ENCODE results near the gene PDE2A. TPM values are rescaled to one million over a fixed set of nuclear protein-coding genes. Genes with fewer than 3 reads are reported as not detected.

PDE2A gene
- total and polyA plus RNA-seq, 10 of the 15 experiments (the other 5 are each of a cell fraction or from before 2014, with no cell fraction given) = 0.06 to 0.15 (median 0.11) TPM; not detected in 6

- Histone ChIP-seq H3K79me2 (ENCODE audit: control insufficient read depth, insufficient read depth, low read length) (no peaks in the 10 kb centered on the region), H3K4me1 (ENCODE audit: control insufficient read depth, insufficient read depth, low read length) (peaks cover 8% of the 10 kb centered on the region), H2AFZ (ENCODE audit: control insufficient read depth, low read depth, low read length) (no peak overlapping the region), H4K20me1 (ENCODE audit: control insufficient read depth, insufficient read depth) (no peaks in the 10 kb centered on the region), H3K4me3 (no peak overlapping the region), H3K9ac (ENCODE audit: control insufficient read depth, insufficient read depth, low read length) (no peak overlapping the region), H3K27ac (ENCODE audit: control insufficient read depth, insufficient read depth) (no peak overlapping the region), H3K4me2 (ENCODE audit: control insufficient read depth, insufficient read depth) (no peak overlapping the region), H3K9me3 (replicated peaks; ENCODE audit: control insufficient read depth, insufficient read depth, low read length) (no peaks in the 10 kb centered on the region), H3K27me3 (replicated peaks in 1 of 2; ENCODE audit: control insufficient read depth in 2 of 2, insufficient read depth in 2 of 2, low read length in 1 of 2) (no peaks in the 10 kb centered on the region), H3K36me3 (ENCODE audit: control insufficient read depth in 2 of 2, insufficient read depth in 2 of 2, low read length in 1 of 2) (peaks cover 46 to 60% of the 10 kb centered on the region in 2 experiments)
- RAD21 ChIA-PET (ENCODE audit: unreplicated experiment) = no interaction called here
- DNase-seq (ENCODE audit: low read depth, low spot score) (no peak), ATAC-seq (no peak), FAIRE-seq (no peak)
- WGBS (ENCODE audit: insufficient coverage, insufficient replicate concordance, low lambda C conversion rate, missing lambda C conversion rate) = 98% methylated on average over 16 of the region's 16 CpGs
- POLR2A ChIA-PET = no interaction called here
- SMC1A ChIA-PET (ENCODE audit: uncharacterized antibody, unreplicated experiment) = no interaction called here
- CTCF ChIA-PET = no interaction called here
- TF ChIP-seq IKZF2 (IDR thresholded peaks at IDR 0.05) (no peak), CEBPB (IDR thresholded peaks at IDR 0.05; ENCODE audit: borderline replicate concordance in 1 of 2, low read depth in 2 of 2, low read length in 2 of 2) (no peak), MEF2B (IDR thresholded peaks at IDR 0.05; ENCODE audit: partially characterized antibody, poor library complexity, severe bottlenecking) (no peak), IRF4 (IDR thresholded peaks at IDR 0.05; ENCODE audit: low read depth, low read length) (no peak)
- TF ChIP-seq, protein P1, sequence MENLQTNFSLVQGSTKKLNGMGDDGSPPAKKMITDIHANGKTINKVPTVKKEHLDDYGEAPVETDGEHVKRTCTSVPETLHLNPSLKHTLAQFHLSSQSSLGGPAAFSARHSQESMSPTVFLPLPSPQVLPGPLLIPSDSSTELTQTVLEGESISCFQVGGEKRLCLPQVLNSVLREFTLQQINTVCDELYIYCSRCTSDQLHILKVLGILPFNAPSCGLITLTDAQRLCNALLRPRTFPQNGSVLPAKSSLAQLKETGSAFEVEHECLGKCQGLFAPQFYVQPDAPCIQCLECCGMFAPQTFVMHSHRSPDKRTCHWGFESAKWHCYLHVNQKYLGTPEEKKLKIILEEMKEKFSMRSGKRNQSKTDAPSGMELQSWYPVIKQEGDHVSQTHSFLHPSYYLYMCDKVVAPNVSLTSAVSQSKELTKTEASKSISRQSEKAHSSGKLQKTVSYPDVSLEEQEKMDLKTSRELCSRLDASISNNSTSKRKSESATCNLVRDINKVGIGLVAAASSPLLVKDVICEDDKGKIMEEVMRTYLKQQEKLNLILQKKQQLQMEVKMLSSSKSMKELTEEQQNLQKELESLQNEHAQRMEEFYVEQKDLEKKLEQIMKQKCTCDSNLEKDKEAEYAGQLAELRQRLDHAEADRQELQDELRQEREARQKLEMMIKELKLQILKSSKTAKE (IDR thresholded peaks at IDR 0.05; ENCODE audit: low read depth, poor library complexity, severe bottlenecking) = no peak
- BruUV-seq (replicated peaks) = no TSS peak
- in situ Hi-C loops (cut with MboI) (no loop called here), intact Hi-C loops (cut with micrococcal nuclease; ENCODE audit: unreplicated experiment) (no loop called here)
Observed at GRCh38 chr11:72697814-72698213, 23.6 kb upstream of the PDE2A start.
